ENCODE results near the gene CFAP74.
A peak's percentile ranks its signal among the peaks of the same experiment; 100 is the strongest.

The CFAP74 gene

GRCh38 chr1:1922702-1922955 lies 81.0 kb downstream of the CFAP74 start:
- no peak overlapping the region for H3K27ac ChIP-seq
- no peak for TF ChIP-seq CTCF (IDR thresholded peaks at IDR 0.05)
- H3K4me3 ChIP-seq, result no peak overlapping the region
- no peak for DNase-seq (ENCODE audit: low spot score)

GRCh38 chr1:1921901-1922701 lies 81.5 kb downstream of the CFAP74 start:
- no peak for TF ChIP-seq CTCF (IDR thresholded peaks at IDR 0.05)
- H3K27ac ChIP-seq, result no peak overlapping the region
- no peak for DNase-seq (ENCODE audit: low spot score)
- H3K4me3 ChIP-seq, result no peak overlapping the region

- H3K4me3 ChIP-seq, result no peak overlapping the region
- no peak overlapping the region for H3K27ac ChIP-seq
- DNase-seq (ENCODE audit: low spot score), result no peak
- TF ChIP-seq CTCF (IDR thresholded peaks at IDR 0.05), result no peak
Measured at GRCh38 chr1:1921459-1921862, 82.1 kb downstream of the CFAP74 start.

- DNase-seq (ENCODE audit: low spot score), result no peak
- no peak overlapping the region for H3K4me3 ChIP-seq
- H3K27ac ChIP-seq, result no peak overlapping the region
- no peak for TF ChIP-seq CTCF (IDR thresholded peaks at IDR 0.05)
Measured at GRCh38 chr1:1920608-1921458, 82.8 kb downstream of the CFAP74 start.

- no peak for TF ChIP-seq CTCF (IDR thresholded peaks at IDR 0.05)
- H3K27ac ChIP-seq, result peak overlapping the region in 1 of 2 donors; percentile 50
- H3K4me3 ChIP-seq, result peak overlapping the region; percentile 77
- DNase-seq (ENCODE audit: low spot score), result no peak
Measured at GRCh38 chr1:1920057-1920607, 83.5 kb downstream of the CFAP74 start.

GRCh38 chr1:1919304-1920056 lies 84.1 kb downstream of the CFAP74 start:
- TF ChIP-seq CTCF (IDR thresholded peaks at IDR 0.05), result no peak
- H3K4me3 ChIP-seq, result peak overlapping the region; percentile 77
- H3K27ac ChIP-seq, result peak overlapping the region in 1 of 2 donors; percentile 50
- peak; percentile 97 for DNase-seq (ENCODE audit: low spot score)

Measured in coronary artery (tissue), 2 donors.